HG03060 (cell line): Measurements from ENCODE around the gene DCAF12.
"Not testable (repeated sequence)": the region's sequence is repeated elsewhere in the genome, so short reads cannot be mapped to it uniquely, and the experiment has no call there.

Source experiments
- ATAC-seq: cut with Tn5 transposase; IDR thresholded peaks from one replicate; pipeline ENCODE4 v1.9.1; 2021; ENCODE audit warnings: low read depth, moderate number of reproducible peaks; ENCODE audit not compliant: unreplicated experiment

DCAF12 gene

DNA sequence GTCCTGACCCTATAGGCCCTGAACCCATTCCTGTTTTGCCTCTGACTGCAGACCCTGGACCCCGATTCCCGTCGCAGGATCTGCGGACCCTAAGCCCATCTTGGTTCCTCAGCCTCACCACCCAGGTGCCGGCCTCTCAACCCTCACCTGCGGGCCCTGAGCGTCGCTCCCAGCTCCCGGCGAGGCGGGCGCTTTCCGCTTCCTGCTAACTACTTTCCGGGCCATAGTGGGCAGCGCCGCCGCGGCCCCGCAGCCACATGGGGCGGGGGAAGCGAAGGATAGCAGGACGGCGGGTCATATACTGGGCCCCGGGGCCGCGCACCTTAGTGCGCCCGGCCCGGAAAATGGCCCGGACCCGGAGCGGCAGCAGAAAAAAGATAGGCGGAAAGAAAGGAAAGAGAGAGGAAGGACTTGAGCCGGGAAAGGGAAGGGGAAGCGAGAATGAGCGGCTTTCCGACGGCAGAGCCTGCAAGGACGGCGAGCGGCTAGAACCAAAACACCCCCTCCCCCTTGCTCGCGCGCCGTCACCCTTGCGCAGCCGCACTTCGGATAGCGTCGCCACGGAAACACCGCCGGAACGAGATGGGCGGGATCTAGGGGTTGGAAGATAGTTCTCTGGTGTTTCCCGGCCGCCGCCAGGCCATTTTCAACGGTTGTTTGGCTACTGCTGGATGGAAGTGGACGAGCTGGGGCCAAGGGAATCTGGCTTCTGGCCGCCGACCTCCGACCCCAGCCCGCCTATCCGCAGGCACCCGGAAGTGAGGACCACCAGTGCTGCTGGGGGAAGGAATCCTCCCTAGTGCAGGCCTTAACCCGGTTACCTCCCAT, at the start of gene DCAF12:
DCAF12 (minus strand) TSS at position 492 of the 828 bp plus-strand sequence; CDS start at position 225, 267 bp downstream.
- peak; percentile 35 for ATAC-seq

DNA sequence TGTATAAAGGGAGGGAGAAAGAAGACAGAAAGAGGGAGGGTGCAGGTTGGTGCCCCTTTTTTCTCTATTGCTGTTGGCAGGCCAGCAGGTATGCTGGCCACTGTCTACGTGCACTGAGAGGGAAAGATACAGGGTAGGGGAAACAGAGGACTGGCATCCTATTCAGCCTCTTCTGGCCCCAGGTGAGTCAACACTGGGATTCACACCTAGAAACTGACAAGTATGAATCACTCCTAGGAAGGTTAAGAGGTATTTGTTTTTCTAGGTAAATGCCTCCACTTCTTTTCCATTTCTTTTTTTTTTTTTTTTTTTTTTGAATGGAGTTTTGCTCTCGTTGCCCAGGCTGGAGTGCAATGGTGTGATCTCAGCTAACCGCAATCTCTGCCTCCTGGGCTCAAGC, 49.6 kb upstream of the DCAF12 start:
- ATAC-seq: no peak

DNA sequence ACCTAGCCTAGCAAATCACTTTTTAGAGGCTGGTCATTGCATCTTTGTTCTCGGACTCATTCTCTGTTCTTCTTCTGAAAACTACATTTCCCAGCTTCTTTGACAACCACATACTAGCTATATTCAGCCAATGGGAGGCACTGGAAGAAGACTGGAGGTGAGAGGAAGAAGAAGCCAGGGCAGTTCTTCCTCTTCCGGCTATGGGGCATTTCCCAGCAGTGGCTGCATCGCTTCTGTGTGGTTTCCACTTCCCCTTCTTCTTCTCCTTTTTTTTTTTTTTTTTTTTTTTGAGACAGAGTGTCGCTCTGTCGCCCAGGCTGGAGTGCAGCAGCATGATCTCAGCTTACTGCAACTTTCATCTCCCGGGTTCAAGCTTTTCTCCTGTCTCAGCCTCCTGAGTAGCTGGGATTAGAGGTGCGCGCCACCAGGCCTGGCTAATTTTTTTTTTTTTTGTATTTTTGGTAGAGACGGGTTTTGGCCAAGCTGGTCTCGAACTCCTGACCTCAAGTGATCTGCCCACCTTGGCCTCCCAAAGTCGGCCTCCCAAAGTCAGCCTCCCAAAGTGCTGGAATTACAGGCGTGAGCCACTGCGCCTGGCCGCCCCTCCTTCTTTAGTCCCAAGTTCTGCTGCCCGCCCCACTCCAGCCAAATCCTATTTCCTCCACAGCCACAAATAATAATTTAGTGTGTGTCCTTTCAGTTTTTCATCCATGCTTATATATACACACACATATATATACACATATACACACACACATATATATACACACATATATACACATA, 45.4 kb upstream of the DCAF12 start:
- no peak for ATAC-seq

DNA sequence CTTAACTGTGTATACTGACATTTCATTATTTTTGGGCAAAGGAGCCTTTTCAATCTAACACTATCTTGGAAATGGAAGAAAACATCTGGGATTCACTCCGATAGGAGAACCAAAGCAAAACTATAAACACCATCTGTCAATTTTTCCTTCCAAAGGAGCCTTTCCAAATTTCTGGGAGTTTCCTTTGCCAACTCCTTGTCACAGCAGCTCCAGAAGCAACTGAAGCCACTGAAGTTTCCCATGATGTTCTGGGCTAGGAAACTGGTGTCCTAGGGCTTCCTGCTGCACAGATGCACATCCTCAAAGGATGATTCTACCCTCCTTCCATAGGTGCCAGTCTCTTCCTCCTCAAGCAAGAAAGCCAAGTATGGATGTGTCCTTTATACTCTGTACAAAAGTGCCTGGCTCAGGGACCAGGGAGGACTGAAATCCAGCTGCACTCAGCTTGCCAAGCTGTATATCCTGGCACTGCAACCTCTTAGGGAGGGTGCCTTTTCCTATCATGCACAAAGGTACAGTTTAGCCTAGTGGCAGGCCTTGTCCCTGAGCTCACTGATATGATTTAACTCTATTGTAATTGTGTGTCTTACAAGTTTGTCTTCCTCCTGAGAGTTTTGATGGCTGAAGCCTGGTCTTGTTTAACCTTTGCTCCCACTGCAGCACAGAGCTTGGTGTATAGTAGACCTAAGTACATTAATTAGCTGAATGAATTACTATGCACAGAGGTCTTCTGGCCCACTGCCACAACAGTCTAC, 43.9 kb upstream of the DCAF12 start:
- no peak for ATAC-seq

DNA sequence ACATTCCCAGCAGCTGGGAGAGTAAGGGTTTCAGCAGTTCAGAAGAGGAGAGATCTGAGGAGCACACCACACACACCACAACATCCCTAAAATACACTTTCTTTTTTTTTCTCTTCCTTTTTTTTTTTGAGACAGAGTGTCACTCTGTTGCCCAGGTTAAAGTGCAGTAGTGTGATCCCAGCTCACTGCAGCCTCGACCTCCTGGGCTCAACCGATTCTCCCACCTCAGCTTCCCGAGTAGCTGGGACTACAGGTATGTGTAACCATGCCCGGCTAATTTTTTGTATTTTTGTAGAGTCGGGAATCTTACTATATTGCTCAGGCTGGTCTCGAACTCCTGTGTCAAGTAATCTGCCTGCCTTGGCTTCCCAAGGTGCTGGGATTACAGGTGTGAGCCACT, 42.6 kb upstream of the DCAF12 start:
- ATAC-seq: no peak

DNA sequence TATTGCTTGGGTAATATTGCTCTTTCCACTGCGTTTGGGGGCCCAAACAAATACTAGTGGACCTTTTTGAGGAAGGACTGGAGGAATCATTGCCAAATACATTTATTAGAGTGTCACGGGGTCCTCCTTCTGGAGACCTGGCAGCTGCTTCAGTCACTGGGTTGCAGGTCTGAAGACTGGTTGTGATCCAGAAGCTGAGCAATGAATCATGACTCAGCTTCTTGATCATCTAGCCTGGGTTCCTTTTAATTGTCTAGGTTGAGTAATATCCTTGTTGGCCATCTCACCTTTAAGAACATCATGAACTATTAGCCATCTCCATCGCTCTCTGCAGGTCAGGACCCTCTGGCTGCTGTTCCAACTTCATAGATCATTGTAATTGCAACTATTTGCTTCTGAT, 36.9 kb upstream of the DCAF12 start:
- no peak for ATAC-seq

DNA sequence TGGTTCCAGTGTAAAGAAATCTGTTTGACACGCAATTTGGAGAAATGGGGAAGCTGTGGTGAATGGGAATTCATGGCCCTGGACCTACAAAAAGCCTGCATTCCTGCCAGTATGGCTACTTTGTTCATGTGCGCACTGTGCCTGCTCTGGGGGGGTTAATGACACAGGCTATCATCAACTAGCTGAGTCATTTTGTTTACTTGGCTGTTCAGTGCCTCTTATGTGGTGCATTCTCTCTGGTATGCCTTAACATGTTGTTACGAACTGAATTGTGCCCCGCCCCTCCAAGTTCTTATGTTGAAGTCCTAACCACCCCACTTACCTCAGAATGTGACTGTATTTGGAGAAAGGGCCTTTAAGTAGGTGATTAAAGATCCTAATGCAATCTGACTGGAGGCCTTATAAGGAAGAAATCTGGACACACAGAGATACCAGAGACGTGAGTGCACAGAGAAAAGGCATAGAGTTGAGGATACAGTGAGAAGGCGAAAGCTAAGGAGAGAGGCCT, 31.9 kb upstream of the DCAF12 start:
- ATAC-seq: no peak

DNA sequence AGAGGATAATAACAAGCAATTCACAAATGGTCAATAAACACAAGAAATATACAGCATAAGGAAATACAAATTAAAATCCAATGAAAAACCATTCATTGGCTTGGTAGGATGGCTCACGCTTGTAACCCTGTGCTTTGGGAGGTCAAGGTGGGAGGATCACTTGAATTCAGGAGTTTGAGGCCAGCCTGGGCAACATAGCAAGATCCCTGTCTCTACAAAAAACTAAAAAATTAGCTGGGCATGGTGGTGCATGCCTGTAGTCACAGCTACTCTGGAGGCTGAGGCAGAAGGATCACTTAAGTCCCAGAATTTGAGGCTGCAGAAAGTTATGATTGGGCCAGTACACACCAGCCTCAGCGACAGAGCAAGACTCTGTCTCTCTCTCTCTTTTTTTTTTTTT, 31.4 kb upstream of the DCAF12 start:
- ATAC-seq: no peak

DNA sequence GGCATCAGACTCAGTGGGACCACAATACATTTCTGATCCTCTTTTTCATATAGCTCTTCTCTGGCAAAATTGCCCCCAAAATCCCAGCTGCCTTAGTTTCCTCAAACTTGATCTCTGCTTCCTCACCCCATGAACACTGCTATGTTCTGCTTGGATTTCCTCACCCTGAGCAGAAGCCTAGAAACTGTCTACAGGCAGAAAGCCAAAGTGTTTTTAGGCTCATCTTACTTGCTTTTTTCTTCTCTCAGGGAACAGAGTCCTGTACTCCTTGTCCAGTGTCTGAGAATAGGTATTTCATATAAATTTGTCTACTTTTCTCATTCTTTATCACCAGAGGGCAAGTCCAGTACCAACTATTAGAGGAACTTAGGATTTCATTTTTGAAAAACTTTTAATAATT, 30.8 kb upstream of the DCAF12 start:
- ATAC-seq: no peak

DNA sequence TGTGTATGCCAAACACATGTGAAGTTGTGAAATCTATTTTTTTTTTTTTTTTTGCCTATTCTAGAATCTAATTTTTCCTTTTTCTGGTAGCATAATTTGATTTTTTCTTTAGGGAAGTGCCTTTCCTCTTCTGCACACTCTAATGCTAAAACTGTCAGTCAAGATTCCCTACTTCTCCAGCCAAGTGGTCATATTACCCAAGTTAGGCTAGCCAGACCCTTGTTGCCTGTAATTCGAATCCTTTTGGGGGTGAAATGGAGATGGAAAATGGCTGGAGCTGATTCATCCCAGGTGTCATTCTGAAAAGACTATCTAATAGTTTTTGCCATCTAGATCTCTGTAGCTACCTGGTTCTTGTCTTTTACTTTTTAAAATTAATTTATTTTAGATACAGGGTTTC, 27.6 kb upstream of the DCAF12 start:
- ATAC-seq: no peak

DNA sequence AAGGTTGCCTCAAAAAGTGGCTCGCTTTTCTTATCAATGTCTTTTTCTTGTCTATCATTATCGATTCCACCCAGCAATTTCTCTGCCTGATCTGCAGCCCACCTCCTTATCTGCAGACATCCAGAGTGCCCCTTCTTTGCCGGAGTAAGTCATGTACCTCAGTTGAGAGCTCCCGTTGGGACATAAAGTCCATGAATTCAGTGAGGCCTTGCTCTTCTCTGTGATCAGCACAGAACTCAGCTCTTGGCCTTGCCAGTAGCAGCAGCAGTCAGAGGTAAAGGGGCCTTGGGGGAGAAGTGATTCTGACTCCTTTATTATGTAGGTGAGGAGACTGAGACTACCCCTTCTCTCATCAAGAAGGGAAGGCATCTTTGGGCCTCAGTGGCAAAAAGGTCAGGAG, 24.9 kb upstream of the DCAF12 start:
- ATAC-seq: no peak

DNA sequence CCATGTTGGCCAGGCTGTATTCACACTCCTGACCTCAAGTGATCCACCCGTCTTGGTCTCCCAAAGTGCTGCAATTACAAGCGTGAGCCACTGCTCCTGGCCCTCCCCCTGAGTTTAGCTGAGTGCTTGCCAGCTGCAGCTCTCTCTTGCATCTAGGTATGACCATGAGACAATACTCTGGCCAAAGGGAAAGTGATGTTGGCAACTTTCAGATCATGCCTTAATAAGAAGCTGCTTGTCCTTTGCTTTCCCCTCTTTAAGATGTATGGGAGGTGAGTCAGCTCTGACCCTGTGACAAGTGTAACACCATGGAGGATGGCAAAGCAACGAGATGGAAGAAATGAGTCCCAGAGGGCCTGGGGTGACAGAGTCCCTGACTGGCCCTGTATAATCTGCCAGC, 18.7 kb upstream of the DCAF12 start:
- no peak for ATAC-seq

DNA sequence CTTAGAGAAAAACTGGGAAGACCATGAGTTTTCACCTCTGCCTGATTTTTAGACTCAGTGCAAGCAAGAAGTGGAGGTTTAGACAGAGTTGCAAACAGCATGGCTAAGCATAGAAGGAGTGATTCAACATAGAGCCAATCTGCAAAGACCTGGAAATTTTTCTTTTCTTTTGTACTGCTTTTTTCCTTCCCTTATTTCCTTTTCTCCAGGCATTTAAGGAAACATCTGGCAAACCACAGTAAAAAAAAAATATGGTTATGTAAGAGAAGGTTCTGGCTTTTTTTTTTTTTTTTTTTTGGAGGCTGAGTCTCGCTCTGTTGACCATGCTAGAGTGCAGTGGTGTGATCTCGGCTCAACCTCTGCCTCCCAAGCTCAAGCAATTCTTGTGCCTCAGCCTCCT, 16.6 kb upstream of the DCAF12 start:
- ATAC-seq: no peak

DNA sequence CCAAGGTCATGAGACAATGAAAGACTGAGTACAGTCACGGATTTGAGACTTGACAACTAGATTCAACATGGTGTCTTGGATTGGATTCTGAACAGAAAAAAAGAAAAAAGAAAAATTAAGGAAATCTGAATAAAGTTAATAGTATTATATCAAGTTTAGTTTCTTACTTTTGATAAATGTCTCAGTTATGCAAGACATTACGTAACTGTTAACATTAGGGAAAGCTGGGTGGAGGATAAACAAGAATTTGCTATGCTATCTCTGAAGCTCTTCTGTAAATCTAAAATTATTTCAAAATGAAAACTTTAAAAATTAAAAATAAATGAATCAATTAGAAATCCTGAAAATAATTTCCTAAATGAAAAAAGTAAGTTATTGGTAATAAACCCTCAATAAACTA, 14.4 kb upstream of the DCAF12 start:
- no peak for ATAC-seq

DNA sequence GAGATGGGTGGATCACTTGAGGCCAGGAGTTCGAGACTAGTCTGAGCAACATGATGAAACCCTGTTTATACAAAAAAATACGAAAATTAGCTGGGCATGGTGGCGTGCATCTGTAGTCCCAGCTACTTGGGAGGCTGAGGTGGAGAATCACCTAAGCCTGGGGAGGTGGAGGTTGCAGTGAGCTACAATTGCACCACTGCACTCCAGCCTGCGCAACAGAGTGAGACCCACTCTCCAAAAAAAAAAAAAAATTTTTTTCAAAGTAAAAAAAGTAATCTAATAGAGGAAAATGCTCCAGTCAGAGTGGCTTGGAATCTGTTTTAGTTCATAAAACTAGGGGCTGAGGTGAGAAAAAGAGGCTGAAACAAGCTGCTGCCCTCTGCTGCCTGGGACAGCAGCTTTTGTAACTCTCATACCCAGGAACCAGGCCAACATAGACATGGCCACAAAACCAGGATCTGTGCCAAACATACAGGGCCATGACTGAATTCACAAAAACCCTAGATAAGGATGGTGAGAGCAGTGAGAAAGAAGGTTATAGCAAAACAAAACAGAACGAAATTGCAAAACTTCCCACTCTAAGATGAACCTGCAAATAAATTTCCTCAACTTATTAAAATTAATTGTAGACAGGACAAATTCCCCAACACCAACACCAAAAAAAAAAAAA, 13.1 kb upstream of the DCAF12 start:
- ATAC-seq: no peak

DNA sequence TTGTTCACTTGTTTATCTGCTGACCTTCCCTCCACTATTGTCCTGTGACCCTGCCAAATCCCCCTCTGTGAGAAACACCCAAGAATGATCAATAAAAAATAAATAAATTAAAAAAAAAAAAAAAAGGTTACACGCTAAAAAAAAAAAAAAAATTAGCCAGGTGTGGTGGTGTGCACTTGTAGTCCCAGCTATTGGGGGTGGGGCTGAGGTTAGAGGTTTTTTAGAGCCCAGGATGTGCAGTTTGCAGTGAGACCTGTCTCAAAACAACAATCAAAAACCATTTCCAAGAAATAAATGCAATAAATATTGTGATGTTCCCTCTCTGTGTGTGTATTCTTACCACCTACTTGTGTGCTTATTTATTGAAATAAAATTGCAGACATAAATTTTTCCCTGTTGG, 12.1 kb upstream of the DCAF12 start:
- not testable (repeated sequence) for ATAC-seq

DNA sequence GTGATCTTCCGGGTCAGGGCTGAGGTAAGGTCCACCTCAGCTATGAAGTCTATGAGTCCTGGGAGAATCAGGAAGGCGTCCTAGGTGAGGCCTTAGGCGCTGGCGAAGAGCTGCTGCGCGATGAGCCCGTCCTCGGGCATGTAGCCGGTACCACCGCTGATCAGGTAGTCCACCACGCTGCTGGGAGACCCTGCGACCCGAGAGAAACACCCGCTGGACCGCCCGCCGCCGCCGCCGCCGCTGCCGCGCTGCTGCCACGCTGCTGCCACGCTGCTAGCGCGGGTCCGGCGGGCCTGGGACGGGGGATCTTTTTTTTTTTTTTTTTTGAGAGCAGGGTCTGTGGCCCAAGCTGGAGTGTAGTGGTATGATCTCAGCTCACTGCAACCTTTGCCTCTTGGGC, 8.0 kb upstream of the DCAF12 start:
- no peak for ATAC-seq

DNA sequence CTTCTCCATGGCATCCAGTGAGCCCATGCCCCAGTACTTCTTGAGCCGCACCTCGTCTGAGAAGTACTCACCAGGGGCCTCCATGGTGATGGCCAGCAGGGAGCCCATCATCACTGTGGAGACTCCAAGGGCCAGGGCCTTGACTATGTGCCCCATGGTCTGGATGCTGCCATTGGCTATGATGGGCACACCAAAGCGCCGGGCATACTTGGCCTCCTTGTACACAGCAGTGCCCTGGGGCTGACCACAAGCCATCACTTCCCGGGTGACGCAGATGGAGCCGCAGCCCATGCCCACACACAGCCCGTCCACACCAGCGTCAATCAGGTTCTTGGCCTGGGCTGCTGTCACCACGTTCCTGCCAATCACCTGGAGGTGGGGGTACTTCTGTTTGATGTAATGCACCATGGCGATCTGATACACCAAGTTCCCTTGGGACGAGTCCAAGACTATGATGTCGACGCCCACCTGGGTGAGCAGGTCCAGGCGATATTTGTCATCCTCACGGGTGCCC, 7.0 kb upstream of the DCAF12 start:
- no peak for ATAC-seq

DNA sequence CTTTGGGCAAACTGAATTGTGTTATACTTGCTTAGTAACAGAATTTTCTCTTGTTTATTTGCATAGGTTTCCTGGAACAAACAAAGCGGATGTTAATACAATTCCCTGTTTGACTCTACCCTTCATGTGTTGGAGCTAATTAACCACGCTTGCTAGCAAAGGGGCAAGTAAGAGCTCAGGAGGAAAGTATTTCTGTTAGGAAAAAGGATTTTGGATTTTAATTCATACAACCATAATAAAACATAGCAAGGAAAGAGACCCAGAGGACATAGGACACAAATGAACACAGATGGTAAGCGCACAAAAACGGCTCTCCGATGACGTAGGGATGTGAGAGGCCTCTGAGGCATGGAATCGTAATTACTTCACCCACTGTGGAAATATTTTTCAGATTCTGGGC, 5.1 kb upstream of the DCAF12 start:
- no peak for ATAC-seq
